Hepatic stellate cell (primary cell): ENCODE measurements around the gene BSPH1.
"Not testable (repeated sequence)": the region's sequence is repeated elsewhere in the genome, so short reads cannot be mapped to it uniquely, and the experiment has no call there.

Source experiments
- DNase-seq: peaks from one replicate; pipeline ENCODE4 v3.0.0; 2011; ENCODE audit warnings: low spot score

The BSPH1 gene

GRCh38 chr19:47992070-47992469 lies at the start of gene BSPH1:
Gene BSPH1 (minus strand): TSS chr19:47992170. CDS start chr19:47992081, 89 bp downstream.
- DNase-seq, result no peak

GRCh38 chr19:48036765-48037164 lies 44.8 kb upstream of the BSPH1 start:
- no peak for DNase-seq

- DNase-seq, result no peak
Observed at GRCh38 chr19:48033604-48034003, 41.6 kb upstream of the BSPH1 start.

- no peak for DNase-seq
Observed at GRCh38 chr19:48030073-48030472, 38.1 kb upstream of the BSPH1 start.

- no peak for DNase-seq
Observed at GRCh38 chr19:48029431-48029830, 37.5 kb upstream of the BSPH1 start.

GRCh38 chr19:48025480-48025879 lies 33.5 kb upstream of the BSPH1 start:
- DNase-seq, result no peak

- no peak for DNase-seq
Observed at GRCh38 chr19:48023518-48023917, 31.5 kb upstream of the BSPH1 start.

GRCh38 chr19:48023011-48023410 lies 31.0 kb upstream of the BSPH1 start:
- no peak for DNase-seq

- no peak for DNase-seq
Observed at GRCh38 chr19:48020686-48021085, 28.7 kb upstream of the BSPH1 start.

- no peak for DNase-seq
Observed at GRCh38 chr19:48010932-48011758, 19.2 kb upstream of the BSPH1 start.

- DNase-seq, result no peak
Observed at GRCh38 chr19:48006762-48007161, 14.8 kb upstream of the BSPH1 start.

GRCh38 chr19:48004236-48004635 lies 12.3 kb upstream of the BSPH1 start:
- no peak for DNase-seq

GRCh38 chr19:48000846-48001245 lies 8.9 kb upstream of the BSPH1 start:
- DNase-seq, result no peak

- DNase-seq, result no peak
Observed at GRCh38 chr19:47998800-47999199, 6.8 kb upstream of the BSPH1 start.

- DNase-seq, result no peak
Observed at GRCh38 chr19:47996230-47996727, 4.3 kb upstream of the BSPH1 start.

- no peak for DNase-seq
Observed at GRCh38 chr19:47994209-47994802, 2.3 kb upstream of the BSPH1 start, which contains the start of gene ELSPBP1. Gene ELSPBP1 (plus strand): TSS chr19:47994632. CDS start chr19:48008668, 14,036 bp downstream.

GRCh38 chr19:47991191-47991808 lies 670 bp downstream of the BSPH1 start:
- DNase-seq, result no peak

- no peak for DNase-seq
Observed at GRCh38 chr19:47973529-47973928, 18.4 kb downstream of the BSPH1 start.

GRCh38 chr19:47955936-47956335 lies 36.0 kb downstream of the BSPH1 start:
- not testable (repeated sequence) for DNase-seq

- not testable (repeated sequence) for DNase-seq
Observed at GRCh38 chr19:47952132-47952531, 39.8 kb downstream of the BSPH1 start.

GRCh38 chr19:47949852-47950521 lies 42.0 kb downstream of the BSPH1 start:
- not testable (repeated sequence) for DNase-seq

- DNase-seq, result not testable (repeated sequence)
Observed at GRCh38 chr19:47928581-47928980, 63.4 kb downstream of the BSPH1 start.
